HUES48 (cell line): ENCODE results near the gene ZNF358.

ENCODE experiments used
- H3K27ac ChIP-seq: one replicate; pipeline ENCODE4 v1.7.0; 2013; ENCODE audit warnings: low read depth, low read length, inconsistent platforms
- H3K27me3 ChIP-seq: 2 replicates; pipeline ENCODE4 v1.6.1; 2013; ENCODE audit warnings: mild to moderate bottlenecking, low read length; ENCODE audit not compliant: control insufficient read depth, insufficient read depth
- H3K36me3 ChIP-seq: 2 replicates; pipeline ENCODE4 v1.6.1; 2013; ENCODE audit warnings: low read length; ENCODE audit not compliant: control insufficient read depth, insufficient read depth
- H3K4me1 ChIP-seq: 2 replicates; pipeline ENCODE4 v1.6.1; 2013; ENCODE audit warnings: mild to moderate bottlenecking, low read length; ENCODE audit not compliant: control insufficient read depth, insufficient read depth
- H3K4me3 ChIP-seq: 2 replicates; pipeline ENCODE4 v1.5.1; 2013; ENCODE audit warnings: mild to moderate bottlenecking, low read depth, low read length
- H3K9ac ChIP-seq: 2 replicates; pipeline ENCODE4 v1.6.1; 2013; ENCODE audit warnings: mild to moderate bottlenecking, low read depth, low read length, moderate library complexity
- H3K9me3 ChIP-seq: 2 replicates; pipeline ENCODE4 v1.6.1; 2013; ENCODE audit warnings: low read length; ENCODE audit not compliant: control insufficient read depth, insufficient read depth

The ZNF358 gene

GRCh38 chr19:7507884-7508283, 8.0 kb upstream of the ZNF358 start:
- Histone ChIP-seq H3K27me3 (no peaks in the 10 kb centered on the region), H3K4me1 (peaks cover 8% of the 10 kb centered on the region; the same call in 1 of the 2 replicates), H3K9ac (no peak overlapping the region), H3K9me3 (no peaks in the 10 kb centered on the region), H3K27ac (no peak overlapping the region), H3K36me3 (no peaks in the 10 kb centered on the region), H3K4me3 (no peak overlapping the region)

DNA sequence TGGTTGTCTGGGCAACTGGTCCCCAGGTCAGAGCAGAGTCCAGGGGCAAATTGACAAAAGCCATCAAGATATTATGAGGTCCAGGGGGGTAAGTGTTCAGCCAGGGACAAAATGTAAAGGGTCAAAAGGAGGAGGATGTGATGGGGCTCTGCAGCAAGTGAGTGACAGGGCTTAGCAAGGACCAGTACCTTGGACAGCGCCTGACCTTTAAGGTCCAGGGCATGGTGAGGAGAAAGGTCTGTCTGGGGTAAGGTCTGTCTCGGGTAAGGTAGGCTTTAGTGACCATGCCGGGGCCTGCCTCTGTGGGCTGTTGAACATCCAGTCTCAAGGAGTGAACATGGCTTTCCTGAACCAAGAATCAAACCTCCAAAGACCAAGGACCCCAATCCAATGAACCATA, 6.3 kb upstream of the ZNF358 start:
- H3K27me3 ChIP-seq, result no peaks in the 10 kb centered on the region
- H3K36me3 ChIP-seq, result no peaks in the 10 kb centered on the region
- no peak overlapping the region for H3K4me3 ChIP-seq
- no peak overlapping the region for H3K27ac ChIP-seq
- H3K9me3 ChIP-seq, result no peaks in the 10 kb centered on the region
- H3K9ac ChIP-seq, result no peak overlapping the region
- peaks cover 8% of the 10 kb centered on the region; the same call in 1 of the 2 replicates for H3K4me1 ChIP-seq

DNA sequence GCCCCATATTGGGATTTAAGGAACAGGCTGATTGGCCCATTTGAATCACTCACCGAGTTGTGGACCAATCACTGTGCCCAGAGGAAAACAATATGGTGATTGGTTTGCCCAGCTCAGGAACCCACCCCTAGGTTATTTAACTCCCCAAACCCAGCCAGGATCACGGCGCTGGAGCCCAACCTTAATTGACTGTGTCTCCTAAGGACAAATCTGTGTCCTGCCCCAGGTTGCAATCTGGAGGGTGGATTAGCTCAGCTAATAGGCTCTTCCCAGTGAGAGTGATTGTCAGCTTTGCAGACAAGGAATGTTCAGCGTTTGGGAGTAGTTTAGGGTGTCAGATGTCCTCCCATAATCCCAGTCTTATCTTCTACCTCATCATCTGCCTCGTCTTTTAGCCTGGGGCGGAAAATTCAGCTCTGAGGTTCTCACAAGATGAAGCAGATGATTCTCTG, 3.5 kb upstream of the ZNF358 start:
- Histone ChIP-seq H3K4me1 (peaks cover 9% of the 10 kb centered on the region), H3K27me3 (no peaks in the 10 kb centered on the region), H3K36me3 (no peaks in the 10 kb centered on the region), H3K27ac (no peak overlapping the region), H3K9ac (no peak overlapping the region), H3K9me3 (no peaks in the 10 kb centered on the region), H3K4me3 (no peak overlapping the region)

DNA sequence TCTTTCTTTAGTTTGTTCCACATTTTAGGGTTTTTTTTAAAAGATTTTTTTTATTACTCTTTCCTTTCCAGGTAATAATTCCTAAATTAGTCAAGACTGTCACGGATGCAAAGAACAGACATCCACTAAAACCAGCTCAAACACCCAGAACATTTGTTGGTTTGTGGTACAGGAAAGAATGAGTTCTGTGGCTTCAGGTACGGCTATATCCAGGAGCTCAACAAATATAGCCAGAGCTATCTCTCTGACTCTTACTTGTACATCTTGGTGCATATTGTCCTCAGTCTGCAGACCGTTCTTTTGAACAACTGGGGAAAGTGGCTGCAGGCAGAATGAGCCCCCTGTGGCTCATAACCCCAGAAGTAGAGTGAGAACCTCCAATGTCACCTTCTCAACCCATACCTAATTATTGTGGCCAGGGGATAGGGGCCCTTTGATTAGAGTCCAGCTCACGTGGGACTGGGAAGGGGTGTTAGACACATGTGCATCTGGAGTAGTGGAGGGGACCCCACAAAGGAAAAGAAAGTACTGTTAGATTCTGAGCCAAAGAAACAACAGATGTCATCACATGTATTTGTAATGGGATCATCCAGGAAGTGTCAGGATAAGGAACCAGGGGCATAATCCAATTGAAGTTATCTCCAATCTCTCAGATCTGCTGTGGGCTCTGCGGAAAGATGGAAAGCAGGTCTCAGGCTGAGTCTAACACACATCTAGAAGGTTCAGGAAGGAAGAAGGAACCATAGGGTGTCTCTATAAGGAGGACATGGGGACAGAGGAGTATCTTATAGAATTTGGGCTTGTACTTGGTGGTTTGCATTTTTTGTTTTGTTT, 1.9 kb upstream of the ZNF358 start:
- Histone ChIP-seq H3K4me3 (no peak overlapping the region), H3K27ac (no peak overlapping the region), H3K9ac (no peak overlapping the region), H3K4me1 (peaks cover 7% of the 10 kb centered on the region), H3K36me3 (no peaks in the 10 kb centered on the region), H3K9me3 (no peaks in the 10 kb centered on the region), H3K27me3 (no peaks in the 10 kb centered on the region)

DNA sequence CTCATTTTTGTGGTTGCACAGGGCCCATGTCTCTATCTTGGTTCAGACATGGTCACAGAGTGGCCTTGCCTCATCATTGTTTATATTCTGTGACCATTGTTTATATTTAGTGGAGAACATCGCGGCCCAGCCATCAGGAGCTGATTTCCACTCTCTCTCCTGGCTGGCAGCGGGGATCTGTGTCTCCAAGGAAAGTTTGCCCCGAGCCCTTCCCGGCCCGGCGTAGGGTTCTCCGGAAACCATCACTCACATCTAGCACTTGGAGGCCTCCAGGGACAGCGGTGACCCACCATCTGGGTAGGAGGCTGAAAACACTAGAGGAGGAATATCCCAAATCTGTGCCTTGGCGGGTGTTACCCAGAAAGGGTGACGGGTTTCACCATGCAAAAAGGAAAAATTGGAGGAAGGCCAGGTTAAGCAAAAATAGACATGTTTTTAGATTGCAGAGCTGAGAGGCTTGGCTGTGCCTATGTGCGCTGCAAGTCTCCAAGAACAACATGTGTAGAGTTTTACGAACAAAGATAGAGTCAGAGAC, 726 bp upstream of the ZNF358 start:
- H3K9me3 ChIP-seq, result no peaks in the 10 kb centered on the region
- no peaks in the 10 kb centered on the region for H3K27me3 ChIP-seq
- H3K4me1 ChIP-seq, result peaks cover 7% of the 10 kb centered on the region
- peak overlapping the region; percentile 54 for H3K4me3 ChIP-seq
- peaks cover 6% of the 10 kb centered on the region; the same call in 1 of the 2 replicates for H3K36me3 ChIP-seq
- H3K27ac ChIP-seq, result peak overlapping the region; percentile 5
- H3K9ac ChIP-seq, result peak overlapping the region; percentile 78

- H3K27ac ChIP-seq, result no peak overlapping the region
- H3K4me3 ChIP-seq, result peak overlapping the region; percentile 80
- no peaks in the 10 kb centered on the region for H3K9me3 ChIP-seq
- H3K36me3 ChIP-seq, result peaks cover 6% of the 10 kb centered on the region; the same call in 1 of the 2 replicates
- H3K27me3 ChIP-seq, result no peaks in the 10 kb centered on the region
- H3K9ac ChIP-seq, result peak overlapping the region; percentile 53; the same call in 1 of the 2 replicates
- H3K4me1 ChIP-seq, result peaks cover 7% of the 10 kb centered on the region
Observed at GRCh38 chr19:7516333-7516732, 430 bp downstream of the ZNF358 start.

DNA sequence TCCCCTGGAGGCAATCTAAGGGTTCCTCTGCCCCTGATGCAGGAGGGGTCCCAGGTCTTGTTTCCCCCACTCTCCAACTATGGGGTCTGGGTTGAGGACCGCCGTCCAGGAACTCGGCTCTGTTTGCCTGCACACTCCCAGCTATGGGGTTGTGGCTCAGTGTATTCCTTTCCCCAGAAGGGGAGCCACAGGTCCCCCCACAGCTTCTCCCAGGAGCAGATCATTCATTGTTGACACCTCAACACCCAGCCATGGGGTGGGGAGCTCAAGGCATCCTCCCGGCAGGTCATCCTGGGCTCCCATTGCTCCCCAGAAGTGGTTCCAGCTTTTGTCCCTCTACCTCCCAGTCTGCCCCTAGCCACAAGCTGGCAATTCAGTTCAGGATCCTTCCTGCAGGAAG, 975 bp downstream of the ZNF358 start:
- Histone ChIP-seq H3K9ac (no peak overlapping the region), H3K4me3 (peak overlapping the region; percentile 80), H3K4me1 (peaks cover 7% of the 10 kb centered on the region), H3K9me3 (no peaks in the 10 kb centered on the region), H3K27me3 (no peaks in the 10 kb centered on the region), H3K36me3 (peaks cover 6% of the 10 kb centered on the region; the same call in 1 of the 2 replicates), H3K27ac (no peak overlapping the region)

DNA sequence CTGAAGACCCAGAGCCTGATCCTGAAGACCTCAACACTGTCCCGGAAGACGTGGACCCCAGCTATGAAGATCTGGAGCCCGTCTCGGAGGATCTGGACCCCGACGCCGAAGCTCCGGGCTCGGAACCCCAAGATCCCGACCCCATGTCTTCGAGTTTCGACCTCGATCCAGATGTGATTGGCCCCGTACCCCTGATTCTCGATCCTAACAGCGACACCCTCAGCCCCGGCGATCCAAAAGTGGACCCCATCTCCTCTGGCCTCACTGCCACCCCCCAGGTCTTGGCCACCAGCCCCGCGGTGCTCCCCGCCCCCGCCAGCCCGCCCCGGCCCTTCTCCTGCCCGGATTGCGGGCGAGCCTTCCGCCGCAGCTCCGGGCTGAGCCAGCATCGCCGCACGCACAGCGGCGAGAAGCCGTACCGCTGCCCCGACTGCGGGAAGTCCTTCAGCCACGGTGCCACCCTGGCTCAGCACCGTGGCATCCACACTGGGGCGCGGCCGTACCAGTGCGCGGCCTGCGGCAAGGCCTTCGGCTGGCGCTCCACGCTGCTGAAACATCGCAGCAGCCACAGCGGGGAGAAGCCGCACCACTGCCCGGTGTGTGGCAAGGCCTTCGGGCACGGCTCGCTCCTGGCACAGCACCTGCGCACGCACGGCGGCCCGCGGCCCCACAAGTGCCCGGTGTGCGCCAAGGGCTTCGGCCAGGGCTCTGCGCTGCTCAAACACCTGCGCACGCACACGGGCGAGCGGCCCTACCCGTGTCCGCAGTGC, 3.6 kb downstream of the ZNF358 start:
- H3K27me3 ChIP-seq, result no peaks in the 10 kb centered on the region; the same call in 1 of the 2 replicates
- no peaks in the 10 kb centered on the region for H3K9me3 ChIP-seq
- H3K4me3 ChIP-seq, result no peak overlapping the region
- H3K36me3 ChIP-seq, result peaks cover 6% of the 10 kb centered on the region; the same call in 1 of the 2 replicates
- H3K27ac ChIP-seq, result no peak overlapping the region
- peaks cover 14% of the 10 kb centered on the region for H3K4me1 ChIP-seq
- H3K9ac ChIP-seq, result no peak overlapping the region

DNA sequence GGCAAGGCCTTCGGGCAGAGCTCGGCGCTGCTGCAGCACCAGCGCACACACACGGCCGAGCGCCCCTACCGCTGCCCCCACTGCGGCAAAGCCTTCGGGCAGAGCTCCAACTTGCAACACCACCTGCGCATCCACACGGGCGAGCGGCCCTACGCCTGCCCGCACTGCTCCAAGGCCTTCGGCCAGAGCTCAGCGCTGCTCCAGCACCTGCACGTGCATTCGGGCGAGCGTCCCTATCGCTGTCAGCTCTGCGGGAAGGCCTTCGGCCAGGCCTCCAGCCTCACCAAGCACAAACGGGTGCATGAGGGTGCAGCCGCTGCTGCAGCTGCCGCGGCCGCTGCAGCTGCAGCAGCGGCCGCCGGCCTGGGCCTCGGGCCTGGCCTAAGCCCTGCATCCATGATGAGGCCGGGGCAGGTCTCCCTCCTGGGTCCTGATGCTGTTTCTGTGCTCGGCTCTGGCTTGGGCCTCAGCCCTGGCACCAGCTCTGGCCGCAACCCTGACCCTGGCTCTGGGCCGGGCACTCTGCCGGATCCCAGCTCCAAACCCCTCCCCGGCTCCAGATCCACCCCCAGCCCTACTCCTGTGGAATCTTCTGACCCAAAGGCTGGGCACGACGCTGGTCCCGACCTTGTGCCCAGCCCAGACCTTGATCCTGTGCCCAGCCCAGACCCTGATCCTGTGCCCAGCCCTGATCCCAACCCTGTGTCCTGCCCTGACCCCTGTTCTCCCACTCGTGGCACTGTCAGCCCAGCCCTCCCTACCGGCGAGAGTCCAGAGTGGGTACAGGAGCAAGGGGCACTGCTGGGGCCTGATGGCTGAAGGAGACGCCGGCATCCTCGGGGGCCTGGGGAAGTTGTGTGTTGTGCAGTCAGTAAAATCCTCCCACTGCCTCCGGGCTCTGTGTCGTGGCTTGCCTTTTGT, 4.5 kb downstream of the ZNF358 start:
- Histone ChIP-seq H3K4me1 (peaks cover 11% of the 10 kb centered on the region), H3K9me3 (no peaks in the 10 kb centered on the region), H3K27me3 (no peaks in the 10 kb centered on the region; the same call in 1 of the 2 replicates), H3K9ac (no peak overlapping the region), H3K36me3 (peaks cover 8% of the 10 kb centered on the region; the same call in 1 of the 2 replicates), H3K4me3 (no peak overlapping the region), H3K27ac (no peak overlapping the region)

DNA sequence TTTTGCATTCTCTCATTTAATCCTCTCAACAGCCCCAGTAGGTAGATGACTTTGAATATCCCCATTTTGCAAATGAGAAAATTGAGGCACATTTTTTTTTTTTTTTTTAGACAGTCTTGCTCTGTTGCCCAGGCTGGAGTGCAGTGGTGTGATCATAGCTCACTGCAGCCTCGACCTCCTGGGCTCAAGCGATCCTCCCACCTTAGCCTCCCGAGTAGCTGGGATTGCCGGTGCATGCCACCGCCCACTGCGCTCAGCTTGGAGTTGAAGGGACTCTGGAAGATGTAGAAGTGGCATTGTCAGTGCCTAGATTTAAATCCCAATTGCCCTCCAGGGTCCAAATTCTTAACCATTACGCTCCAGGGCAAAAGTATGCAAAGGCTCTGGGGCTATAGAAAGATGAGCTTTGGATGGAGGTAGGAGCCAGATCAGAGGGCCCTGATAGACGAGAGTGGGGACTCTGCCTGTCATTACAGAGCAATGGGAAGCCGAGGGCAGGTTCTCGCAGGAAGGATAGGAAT, 5.7 kb downstream of the ZNF358 start:
- Histone ChIP-seq H3K9me3 (no peaks in the 10 kb centered on the region), H3K36me3 (peaks cover 16% of the 10 kb centered on the region), H3K4me1 (peaks cover 7% of the 10 kb centered on the region; the same call in 1 of the 2 replicates), H3K4me3 (peak overlapping the region; percentile 73), H3K9ac (no peak overlapping the region), H3K27me3 (no peaks in the 10 kb centered on the region; the same call in 1 of the 2 replicates), H3K27ac (no peak overlapping the region)
